Choroid plexus epithelial cell (primary cell): ENCODE measurements around the gene ADAMTS18.
A peak's percentile ranks its signal among the peaks of the same experiment; 100 is the strongest.

ENCODE experiments used
- DNase-seq: peaks from one replicate; pipeline ENCODE4 v3.0.0-alpha.2; 2010; ENCODE audit warnings: low read depth
- H3K4me3 ChIP-seq: 2 replicates; pipeline ENCODE4 v1.5.1; 2011; ENCODE audit warnings: low read depth, mild to moderate bottlenecking, control low read depth, low read length, moderate library complexity
- TF ChIP-seq, protein P1 (sequence below): conservative IDR thresholded peaks from 2 replicates; pipeline ENCODE4 v1.5.1; 2011; ENCODE audit warnings: low read depth, mild to moderate bottlenecking, control low read depth, inconsistent platforms, low read length, moderate library complexity

The ADAMTS18 gene

DNA sequence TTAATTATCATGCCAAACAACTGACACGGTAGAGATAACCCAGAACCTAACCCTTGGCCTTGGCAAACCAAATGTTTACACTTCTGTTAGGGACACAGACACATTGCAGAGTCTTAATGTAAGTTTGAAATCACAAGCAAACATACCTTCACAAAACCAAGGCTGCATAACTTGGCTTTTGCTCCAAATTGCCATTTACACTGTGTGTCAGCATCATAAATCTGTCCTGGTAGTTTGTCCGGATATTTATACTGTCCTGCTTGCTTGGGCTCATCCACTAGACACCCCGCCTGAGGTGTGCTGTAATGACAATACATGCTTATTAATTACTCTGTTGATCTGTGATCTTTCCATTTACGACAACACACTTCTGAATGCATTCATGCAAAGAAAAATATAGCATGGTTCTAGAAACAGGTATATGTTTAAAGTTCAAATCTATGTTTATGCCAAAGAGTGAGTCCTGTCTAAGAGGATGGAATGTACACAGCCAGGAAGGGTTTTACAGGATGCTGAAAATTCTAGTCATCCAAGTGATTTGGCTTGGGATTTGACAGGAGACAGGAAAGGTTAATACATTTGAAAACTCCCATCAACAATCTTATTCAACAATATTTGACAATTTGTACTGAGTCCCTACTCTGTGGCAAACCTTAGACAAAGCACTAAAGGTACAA lies 81.1 kb downstream of the ADAMTS18 start:
- TF ChIP-seq, protein P1, sequence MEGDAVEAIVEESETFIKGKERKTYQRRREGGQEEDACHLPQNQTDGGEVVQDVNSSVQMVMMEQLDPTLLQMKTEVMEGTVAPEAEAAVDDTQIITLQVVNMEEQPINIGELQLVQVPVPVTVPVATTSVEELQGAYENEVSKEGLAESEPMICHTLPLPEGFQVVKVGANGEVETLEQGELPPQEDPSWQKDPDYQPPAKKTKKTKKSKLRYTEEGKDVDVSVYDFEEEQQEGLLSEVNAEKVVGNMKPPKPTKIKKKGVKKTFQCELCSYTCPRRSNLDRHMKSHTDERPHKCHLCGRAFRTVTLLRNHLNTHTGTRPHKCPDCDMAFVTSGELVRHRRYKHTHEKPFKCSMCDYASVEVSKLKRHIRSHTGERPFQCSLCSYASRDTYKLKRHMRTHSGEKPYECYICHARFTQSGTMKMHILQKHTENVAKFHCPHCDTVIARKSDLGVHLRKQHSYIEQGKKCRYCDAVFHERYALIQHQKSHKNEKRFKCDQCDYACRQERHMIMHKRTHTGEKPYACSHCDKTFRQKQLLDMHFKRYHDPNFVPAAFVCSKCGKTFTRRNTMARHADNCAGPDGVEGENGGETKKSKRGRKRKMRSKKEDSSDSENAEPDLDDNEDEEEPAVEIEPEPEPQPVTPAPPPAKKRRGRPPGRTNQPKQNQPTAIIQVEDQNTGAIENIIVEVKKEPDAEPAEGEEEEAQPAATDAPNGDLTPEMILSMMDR = no peak
- DNase-seq = no peak

GRCh38 chr16:77344341-77344740 lies 90.5 kb downstream of the ADAMTS18 start:
- TF ChIP-seq, protein P1 = no peak
- H3K4me3 ChIP-seq = no peak overlapping the region
- DNase-seq = no peak

More for the DNA sequence above, 81.1 kb downstream of the ADAMTS18 start:
- H3K4me3 ChIP-seq = no peak overlapping the region

- DNase-seq = peak; percentile 10
- TF ChIP-seq, protein P1 = no peak
- H3K4me3 ChIP-seq = no peak overlapping the region
Observed at GRCh38 chr16:77336637-77337036, 98.2 kb downstream of the ADAMTS18 start.

- TF ChIP-seq, protein P1 = no peak
- DNase-seq = no peak
- H3K4me3 ChIP-seq = no peak overlapping the region
Observed at GRCh38 chr16:77335652-77336234, 99.1 kb downstream of the ADAMTS18 start.

DNA sequence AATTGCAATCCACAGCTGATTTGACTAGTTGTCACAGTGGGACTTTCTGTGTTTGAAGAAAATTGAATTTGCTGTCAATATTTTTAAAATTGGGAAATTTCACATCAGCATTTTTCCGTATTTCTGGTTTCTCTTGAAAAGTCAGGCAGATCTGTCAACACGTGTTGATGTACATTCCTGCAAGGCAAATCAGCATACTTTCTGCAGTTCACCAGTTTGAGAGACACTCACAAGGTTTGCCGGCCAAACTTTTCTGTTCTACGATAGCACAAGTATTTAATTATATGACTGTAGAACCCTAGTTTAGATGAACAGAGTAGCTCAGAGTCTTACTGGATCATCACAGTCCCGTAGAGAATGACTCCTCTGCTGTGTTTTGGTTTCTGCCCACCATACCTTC lies 102.0 kb downstream of the ADAMTS18 start:
- no peak overlapping the region for H3K4me3 ChIP-seq
- TF ChIP-seq, protein P1 = no peak
- peak; percentile 59 for DNase-seq

DNA sequence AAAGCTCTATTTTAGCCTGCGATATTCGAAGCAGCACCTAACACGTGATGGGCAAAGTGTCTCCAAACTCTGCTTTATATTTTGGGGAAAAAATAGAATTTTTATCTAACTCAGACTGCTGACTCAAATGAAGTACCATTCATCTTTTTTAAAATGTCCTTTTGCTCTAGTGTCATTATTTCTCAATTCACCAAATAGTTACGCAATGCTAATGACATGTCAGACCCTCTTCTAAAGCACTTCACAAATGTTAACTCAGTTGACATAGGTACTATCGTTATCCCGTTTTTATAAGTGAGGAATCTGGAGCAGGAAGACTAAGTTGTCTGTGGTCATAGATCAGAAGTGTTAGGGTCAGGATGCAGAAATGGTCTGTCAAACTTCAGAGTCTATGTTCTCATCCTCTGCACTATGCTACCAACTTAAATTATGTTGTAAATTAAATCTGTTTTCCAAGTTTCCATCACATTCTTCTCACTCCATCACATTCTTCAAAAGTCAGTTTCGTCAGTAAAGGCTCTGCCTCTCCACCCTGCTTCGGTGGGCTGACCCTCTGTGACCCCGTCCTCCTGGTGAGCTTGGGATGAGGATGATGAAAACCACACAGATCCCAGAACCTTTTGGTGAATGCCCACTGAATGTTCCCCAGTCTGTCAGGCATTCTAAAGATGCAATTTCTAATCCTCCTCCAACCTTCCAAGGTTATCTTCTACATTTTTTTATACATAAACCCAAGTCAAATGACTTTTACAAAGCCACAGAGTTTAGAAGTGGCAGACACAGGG lies 102.8 kb downstream of the ADAMTS18 start:
- no peak overlapping the region for H3K4me3 ChIP-seq
- TF ChIP-seq, protein P1 = no peak
- no peak for DNase-seq
